ENCODE results near the gene SLC48A1. TPM values are rescaled to one million over a fixed set of nuclear protein-coding genes. Genes with fewer than 3 reads are reported as not detected.

SLC48A1 gene
- total RNA-seq, 1 experiment from 2014 or later, result 14.0 TPM

DNA sequence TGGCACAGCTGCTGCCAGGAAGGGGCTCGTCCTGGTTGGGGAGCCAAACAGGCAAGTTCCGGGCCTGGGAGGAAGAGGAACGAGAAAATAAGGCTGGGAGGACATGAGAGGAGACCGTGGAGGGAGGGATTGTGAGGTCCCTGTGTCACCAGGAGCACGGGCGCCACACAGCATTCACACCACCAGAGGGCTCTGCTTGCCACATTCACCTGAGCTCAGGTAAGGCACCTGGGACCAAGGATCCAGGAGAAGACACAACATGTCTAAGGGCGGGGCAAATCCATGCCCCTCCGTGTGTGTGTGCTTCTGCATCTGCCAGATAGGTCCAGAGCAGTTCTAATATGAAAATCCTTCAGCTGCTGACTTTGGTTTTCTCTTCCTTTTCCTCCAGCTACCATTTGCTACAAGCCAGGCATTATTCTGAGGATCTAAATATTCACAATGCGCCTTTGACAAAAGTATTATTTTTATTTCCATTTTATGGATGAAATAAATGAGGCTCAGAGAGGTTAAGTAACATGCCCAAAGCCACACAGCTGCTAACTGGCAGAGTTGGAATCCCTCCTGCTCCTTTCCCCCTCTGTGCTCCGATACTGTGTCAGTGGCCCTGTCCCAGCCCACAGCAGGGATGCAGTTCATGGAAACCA, 28.9 kb upstream of the SLC48A1 start:
- no peak for DNase-seq (ENCODE audit: low spot score)

- DNase-seq (ENCODE audit: low spot score), result no peak
These were observed 28.1 kb upstream of the SLC48A1 start for GRCh38 chr12:47744778-47745436.

DNA sequence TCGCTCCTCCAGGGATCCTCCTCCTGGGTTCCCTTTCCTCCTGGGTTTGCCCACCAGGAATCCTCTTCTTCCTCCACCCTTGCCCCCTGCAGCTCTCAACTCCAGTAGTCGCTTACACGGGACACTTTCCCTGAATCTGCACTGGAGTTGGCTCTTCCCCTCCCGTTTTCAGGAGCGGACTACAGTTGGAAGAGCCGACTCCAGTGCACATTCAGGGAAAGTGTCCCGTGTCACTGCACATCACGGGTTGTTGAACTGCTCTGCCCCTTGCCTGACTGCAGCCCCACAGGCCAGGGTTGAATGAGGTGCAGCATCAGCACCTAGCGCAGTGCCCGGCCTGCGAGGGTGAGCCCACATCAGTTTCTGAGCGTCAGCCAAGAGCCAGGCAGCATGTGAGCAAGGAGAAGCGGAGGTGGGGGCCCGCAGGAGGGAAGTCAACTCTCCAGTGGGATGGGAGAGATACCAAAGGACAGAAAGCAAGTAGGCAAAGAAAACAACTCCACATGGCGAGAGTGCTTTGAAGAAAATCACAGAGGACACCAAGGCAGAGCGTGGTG, 27.5 kb upstream of the SLC48A1 start:
- DNase-seq (ENCODE audit: low spot score), result no peak

- no peak for DNase-seq (ENCODE audit: low spot score)
These were observed 27.0 kb upstream of the SLC48A1 start for GRCh38 chr12:47746073-47746472.

- DNase-seq (ENCODE audit: low spot score), result no peak
These were observed 26.5 kb upstream of the SLC48A1 start for GRCh38 chr12:47746523-47746922.

DNA sequence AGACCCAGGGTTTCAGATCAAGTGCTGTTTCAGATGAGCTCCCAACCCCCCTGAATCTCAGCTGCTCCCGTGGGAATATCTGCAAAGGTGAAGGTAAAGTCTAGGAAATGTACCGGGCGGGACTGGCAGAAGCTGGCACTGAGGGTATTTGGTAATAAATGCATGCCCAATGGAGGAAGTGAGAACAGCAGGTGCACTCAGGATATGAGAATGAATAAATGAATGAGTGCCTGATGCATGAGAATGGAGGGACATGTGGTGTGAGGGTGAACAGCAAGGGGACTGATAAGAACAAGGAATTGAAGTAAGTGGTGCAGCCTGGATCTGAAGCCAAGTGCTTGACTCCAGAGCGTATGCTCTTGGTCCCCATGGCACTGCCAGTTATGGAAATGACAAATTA, 25.9 kb upstream of the SLC48A1 start:
- no peak for DNase-seq (ENCODE audit: low spot score)

GRCh38 chr12:47747596-47748506, 25.2 kb upstream of the SLC48A1 start:
- DNase-seq (ENCODE audit: low spot score), result no peak

- DNase-seq (ENCODE audit: low spot score), result no peak
These were observed 24.6 kb upstream of the SLC48A1 start for GRCh38 chr12:47748507-47748828.

- no peak for DNase-seq (ENCODE audit: low spot score)
These were observed 24.1 kb upstream of the SLC48A1 start for GRCh38 chr12:47748899-47749298.

GRCh38 chr12:47750229-47750798, 22.7 kb upstream of the SLC48A1 start:
- DNase-seq (ENCODE audit: low spot score), result no peak

GRCh38 chr12:47750916-47751470, 22.0 kb upstream of the SLC48A1 start:
- no peak for DNase-seq (ENCODE audit: low spot score)

DNA sequence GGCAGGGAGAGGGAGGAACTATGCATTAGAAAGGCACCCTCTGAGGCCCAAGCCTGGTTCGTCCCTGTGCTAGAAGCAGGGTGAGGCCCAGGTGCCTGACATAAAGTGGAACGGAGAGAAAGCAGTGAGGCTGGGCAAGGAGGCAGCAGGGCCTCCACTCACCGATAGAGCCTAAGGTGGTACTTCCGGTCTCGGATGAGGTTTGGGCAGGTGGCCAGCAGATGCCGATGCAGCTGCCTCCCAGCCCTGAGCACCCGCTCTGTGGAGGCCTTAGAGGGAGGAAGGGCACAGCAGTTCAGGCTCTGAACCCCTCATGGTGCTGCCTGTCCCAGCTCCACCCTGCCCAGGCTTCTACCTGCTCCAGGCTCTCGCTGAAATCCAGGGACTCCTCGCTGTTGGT, 21.5 kb upstream of the SLC48A1 start:
- no peak for DNase-seq (ENCODE audit: low spot score)

DNA sequence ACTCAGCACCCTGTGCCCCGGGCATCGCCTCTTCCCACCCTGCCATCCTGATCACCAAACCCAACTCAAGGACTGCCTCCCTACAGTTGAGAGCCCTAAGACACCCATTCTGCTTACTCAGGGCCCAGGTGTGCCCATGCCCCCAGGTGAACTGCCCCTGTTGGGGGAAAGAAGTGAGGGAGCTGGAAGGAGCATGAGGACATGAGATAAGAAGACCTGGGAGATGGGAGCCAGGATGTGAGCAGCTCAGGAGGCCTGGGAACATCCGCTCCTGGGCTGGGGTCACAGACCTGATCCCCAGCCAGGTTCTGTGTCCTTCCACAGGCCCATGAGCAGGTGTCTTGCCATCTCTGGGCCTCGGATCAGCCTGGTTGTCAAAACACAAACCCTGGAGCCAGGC, 20.9 kb upstream of the SLC48A1 start:
- no peak for DNase-seq (ENCODE audit: low spot score)

GRCh38 chr12:47752552-47752951, 20.5 kb upstream of the SLC48A1 start:
- no peak for DNase-seq (ENCODE audit: low spot score)

DNA sequence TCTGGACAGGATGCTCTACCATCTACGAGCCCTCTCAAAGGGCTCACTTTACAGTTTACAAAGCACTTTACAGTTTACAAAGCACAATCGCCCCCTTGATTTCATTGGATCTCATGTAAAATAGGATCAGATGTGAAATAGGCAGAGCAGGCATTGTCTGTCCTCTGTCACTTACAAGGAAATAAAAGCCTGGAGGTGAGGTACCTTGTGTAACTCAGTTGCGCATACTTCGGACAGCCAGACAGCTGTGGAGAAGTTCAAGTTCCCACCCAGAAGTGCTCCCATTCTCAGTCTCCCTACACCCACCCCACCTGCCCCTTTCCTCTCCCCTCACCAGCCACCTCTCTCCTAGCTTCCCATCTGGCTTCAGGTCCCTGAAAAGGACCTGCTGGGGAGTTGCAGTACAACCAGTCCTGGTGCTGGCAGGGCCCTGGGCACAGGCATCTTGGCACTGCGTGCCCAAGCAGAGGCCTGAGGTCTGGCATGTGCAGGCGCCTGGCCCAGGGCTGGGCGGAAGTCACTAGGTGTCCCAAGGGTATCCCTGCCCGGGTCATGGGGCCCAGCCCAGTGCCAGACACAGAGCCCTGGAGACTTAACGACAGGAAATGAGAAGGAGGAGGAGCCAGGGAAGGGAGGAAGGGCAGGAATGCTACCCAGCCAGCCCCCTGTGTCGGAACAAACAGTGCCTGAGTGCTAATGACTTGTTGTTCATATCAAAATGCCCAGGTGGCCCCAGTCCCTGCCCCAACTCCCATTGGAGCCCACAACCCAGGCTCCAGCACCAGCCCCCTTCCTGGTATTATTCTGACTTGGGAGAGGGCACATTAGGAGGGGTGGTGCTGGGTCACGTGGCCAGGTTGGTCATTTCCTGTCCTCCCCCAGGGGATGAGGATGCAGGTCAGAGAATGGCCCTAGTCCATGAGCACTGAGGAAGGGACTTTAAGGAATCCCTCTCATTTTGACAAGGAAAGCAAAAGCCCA, 19.7 kb upstream of the SLC48A1 start:
- peak; percentile 75 for DNase-seq (ENCODE audit: low spot score)

- no peak for DNase-seq (ENCODE audit: low spot score)
These were observed 18.9 kb upstream of the SLC48A1 start for GRCh38 chr12:47754126-47754525.

DNA sequence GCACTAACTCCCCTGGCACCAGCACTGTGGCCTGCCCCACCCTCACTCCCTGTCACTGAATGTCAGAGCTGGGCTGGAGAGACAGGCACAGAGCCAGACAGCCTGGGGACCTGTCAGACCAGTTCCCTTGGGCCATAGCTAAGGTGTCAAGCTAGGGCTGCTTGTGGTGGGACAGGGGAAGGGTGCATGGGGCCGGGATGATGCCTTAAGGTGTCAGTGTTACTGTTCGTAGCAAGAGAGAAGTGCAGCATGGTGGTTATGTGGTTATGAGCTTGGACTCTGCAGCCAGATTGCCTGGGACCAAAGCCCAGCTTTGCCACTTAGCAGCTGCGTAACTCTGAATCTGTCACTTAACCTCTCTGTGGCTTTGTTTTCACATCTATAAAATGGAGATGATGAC, 18.2 kb upstream of the SLC48A1 start:
- no peak for DNase-seq (ENCODE audit: low spot score)

DNA sequence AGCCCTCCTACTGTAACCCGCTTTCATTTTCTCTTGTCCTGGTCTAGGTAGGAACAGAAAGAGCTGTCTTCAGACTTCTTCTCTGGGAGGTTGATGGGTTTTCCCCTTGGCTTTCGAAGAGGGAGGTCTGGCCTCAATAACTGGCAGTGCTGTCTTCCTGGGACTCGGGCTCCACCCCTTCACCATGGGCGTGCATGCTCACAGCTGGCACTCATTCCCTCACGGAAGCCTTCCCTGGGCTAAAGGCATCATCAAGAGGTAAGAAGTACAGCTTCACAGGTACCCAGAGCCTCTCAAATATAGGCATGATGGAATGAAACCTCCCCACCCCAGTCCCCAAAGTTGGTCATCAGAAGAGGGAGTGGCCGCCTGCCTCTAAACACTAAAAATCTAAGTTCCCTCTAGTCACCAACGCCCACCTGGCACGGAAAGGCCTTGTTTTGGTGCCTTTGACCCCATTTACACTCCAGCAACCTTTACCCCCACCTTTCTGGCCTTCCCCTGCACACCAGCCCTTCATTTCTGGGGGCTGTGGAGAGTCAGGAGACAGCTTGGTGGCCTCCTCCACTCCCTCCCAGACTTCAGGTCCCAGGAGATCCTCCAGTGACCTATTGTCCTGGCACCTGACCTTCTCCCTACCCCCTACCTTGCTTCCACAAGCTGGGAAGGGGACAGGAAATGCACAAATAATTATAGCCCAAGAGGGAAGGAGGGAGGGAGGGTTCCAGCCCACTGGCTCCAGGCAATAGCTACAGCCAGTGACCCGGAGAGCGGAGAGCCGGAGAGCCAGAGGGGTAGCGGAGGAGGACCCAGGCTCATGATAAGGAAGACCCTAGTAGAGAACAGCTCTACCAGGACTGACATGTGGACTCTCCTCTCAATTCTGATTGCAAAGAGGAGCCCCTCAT, 17.1 kb upstream of the SLC48A1 start:
- no peak for DNase-seq (ENCODE audit: low spot score)

DNA sequence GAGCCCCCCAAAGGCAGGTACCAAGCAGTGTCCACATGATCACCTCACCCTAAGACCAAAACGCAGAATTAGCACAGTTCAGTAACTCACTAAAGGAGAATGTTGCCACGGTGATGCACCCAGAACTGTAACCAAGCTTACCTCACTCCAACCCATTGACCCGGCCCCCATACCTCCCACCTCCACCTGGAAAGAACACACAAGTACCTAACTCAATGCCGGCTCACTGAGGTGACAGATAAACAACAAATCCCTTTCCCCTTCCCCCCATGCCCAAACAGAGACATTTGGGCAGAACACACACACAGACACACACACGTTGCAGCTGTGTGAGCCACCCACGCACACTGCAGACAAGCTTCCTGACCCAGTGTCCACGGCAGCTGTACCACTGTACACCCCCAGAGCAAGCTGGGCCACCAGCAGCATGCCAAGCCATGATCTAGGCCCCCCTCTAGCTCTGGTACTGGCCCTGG, 15.6 kb upstream of the SLC48A1 start:
- DNase-seq (ENCODE audit: low spot score), result no peak

Measured in H4 (cell line).